CD4-positive, alpha-beta T cell (primary cell): ENCODE results near the gene TUBA8. TPM values are rescaled to one million over a fixed set of nuclear protein-coding genes. Genes with fewer than 3 reads are reported as not detected.
"Not testable (repeated sequence)": the region's sequence is repeated elsewhere in the genome, so short reads cannot be mapped to it uniquely, and the experiment has no call there.

Experiments
- ATAC-seq: fragments of 200-7000 bp; cut with Tn5 transposase; one replicate; pipeline ENCODE4 v1.10.0; 2022; ENCODE audit warnings: mild to moderate bottlenecking; ENCODE audit not compliant: poor library complexity
- CTCF ChIA-PET: fragments of 350-600 bp; sonication (Branson Sonifier 250); formaldehyde crosslinking; loops from one replicate; lab custom pipeline; 2021; ENCODE audit warnings: antibody characterized with exemption, inconsistent platforms; lab: Charles Lee
- POLR2A ChIA-PET: fragments of 350-600 bp; sonication (Branson Sonifier 250); formaldehyde crosslinking; loops from one replicate; lab custom pipeline; 2021; ENCODE audit warnings: antibody characterized with exemption, inconsistent platforms; lab: Charles Lee
- DNase-seq, 14 experiments: peaks; one replicate each; pipeline ENCODE4 v3.0.0-alpha.2; 2013 to 2020; ENCODE audit warnings: mixed read lengths in 2 of 14
- H3K27ac ChIP-seq, 2 donors: one replicate each; pipeline versions ENCODE4 v1.5.1 to v1.7.0; 2013; ENCODE audit warnings: low read length in 2 of 2, low read depth in 1 of 2, mild to moderate bottlenecking in 1 of 2
- H3K27me3 ChIP-seq, 2 experiments: 1 replicate in 1 of 2; 2 replicates in 1 of 2; pipeline versions ENCODE4 v1.6.1 to v1.7.0; 2013; ENCODE audit warnings: low read length in 2 of 2, control low read depth in 1 of 2, mild to moderate bottlenecking in 1 of 2, moderate library complexity in 1 of 2; ENCODE audit not compliant: insufficient read depth in 2 of 2, control insufficient read depth in 1 of 2
- H3K36me3 ChIP-seq: one replicate; pipeline ENCODE4 v1.6.1; 2013; ENCODE audit warnings: low read length, control low read depth; ENCODE audit not compliant: insufficient read depth
- H3K4me1 ChIP-seq: one replicate; pipeline ENCODE4 v1.6.1; 2013; ENCODE audit warnings: low read length, control low read depth; ENCODE audit not compliant: insufficient read depth
- H3K4me3 ChIP-seq: one replicate; pipeline ENCODE4 v1.5.1; 2013; ENCODE audit warnings: mild to moderate bottlenecking, low read length, moderate library complexity
- H3K9me3 ChIP-seq, 2 experiments: 1 replicate in 1 of 2; 2 replicates in 1 of 2; pipeline versions ENCODE4 v1.6.1 to v1.7.0; 2013; ENCODE audit warnings: low read length in 2 of 2, mild to moderate bottlenecking in 2 of 2, control low read depth in 1 of 2, moderate library complexity in 1 of 2; ENCODE audit not compliant: control insufficient read depth in 1 of 2, insufficient read depth in 1 of 2
- H3K27ac Mint-ChIP-seq: one replicate; pipeline ENCODE4 v1.8.0; 2020; ENCODE audit warnings: mixed read lengths
- H3K27me3 Mint-ChIP-seq: one replicate; pipeline ENCODE4 v1.8.0; 2021; ENCODE audit warnings: mixed read lengths
- H3K36me3 Mint-ChIP-seq: one replicate; pipeline ENCODE4 v1.8.0; 2021; ENCODE audit warnings: low read depth, mixed read lengths
- H3K4me1 Mint-ChIP-seq: one replicate; pipeline ENCODE4 v1.8.0; 2021; ENCODE audit warnings: low read depth, mixed read lengths
- H3K4me3 Mint-ChIP-seq: one replicate; pipeline ENCODE4 v1.8.0; 2020; ENCODE audit warnings: mild to moderate bottlenecking, mixed read lengths
- H3K9me3 Mint-ChIP-seq: one replicate; pipeline ENCODE4 v1.8.0; 2020; ENCODE audit warnings: mixed read lengths
- CTCF ChIP-seq: fragments of 200-600 bp; IDR thresholded peaks from one replicate; pipeline ENCODE4 v1.8.0; 2022; ENCODE audit warnings: antibody characterized with exemption, mild to moderate bottlenecking
- intact Hi-C, 2 experiments: fragments of 100-400 bp; cut with DNase I in 1 of 2; cut with micrococcal nuclease in 1 of 2; formaldehyde crosslinking; loops; one replicate each; pipeline versions ENCODE4 v1.15.1 to v1.9.0; 2023 to 2025; cut with DNase I, micrococcal nuclease
- total RNA-seq, 174 experiments: library from RNA in 2 of 174; stranded (reverse) in 2 of 174; gene quantifications; one replicate each; pipeline ENCODE4 v1.2.3 and lab custom pipeline; 2021 to 2026

TUBA8 gene
- total RNA-seq, 2 experiments from 2014 or later = 0.47 to 1.1 TPM

DNA sequence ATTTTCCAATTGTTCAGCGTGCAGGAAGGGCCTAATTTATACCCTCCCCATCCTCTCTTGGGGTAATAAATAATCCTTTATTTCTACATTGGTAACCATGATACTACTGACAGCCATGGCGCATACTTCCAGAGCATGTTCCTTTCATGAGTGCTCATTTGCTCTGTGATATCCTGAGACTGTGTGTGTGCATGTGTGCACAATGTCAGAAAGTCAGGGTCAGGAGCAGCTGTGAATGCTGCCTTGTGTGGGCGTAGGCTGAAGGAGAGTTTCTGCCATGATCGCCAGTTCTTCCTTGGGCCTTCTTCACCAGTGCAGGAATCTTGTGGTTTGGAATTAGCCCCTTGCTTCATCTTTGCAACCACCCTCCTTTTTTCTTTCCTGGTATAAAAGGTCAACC, 10.2 kb downstream of the TUBA8 start:
- Mint-ChIP-seq H3K27ac (no peak overlapping the region), H3K27me3 (no peaks in the 10 kb centered on the region), H3K9me3 (no peaks in the 10 kb centered on the region), H3K4me1 (peaks cover 4% of the 10 kb centered on the region), H3K36me3 (no peaks in the 10 kb centered on the region), H3K4me3 (no peak overlapping the region)
- Histone ChIP-seq H3K27me3 (no peaks in the 10 kb centered on the region), H3K27ac (no peak overlapping the region), H3K4me1 (peaks cover 3% of the 10 kb centered on the region), H3K9me3 (no peaks in the 10 kb centered on the region), H3K36me3 (no peaks in the 10 kb centered on the region), H3K4me3 (no peak overlapping the region)
- ATAC-seq (no peak), DNase-seq (no peak)
- ChIA-PET CTCF (no interaction called here), POLR2A (no interaction called here)
- no peak for TF ChIP-seq CTCF
- intact Hi-C loops = no loop called here

- peaks cover 3% of the 10 kb centered on the region for H3K4me1 ChIP-seq
- H3K4me3 Mint-ChIP-seq = no peak overlapping the region
- H3K4me3 ChIP-seq = no peak overlapping the region
- no peaks in the 10 kb centered on the region for H3K27me3 ChIP-seq
- no peak overlapping the region for H3K27ac ChIP-seq
- H3K9me3 ChIP-seq = no peaks in the 10 kb centered on the region
- intact Hi-C loops = no loop called here
- DNase-seq (no peak), ATAC-seq (no peak)
- H3K27me3 Mint-ChIP-seq = no peaks in the 10 kb centered on the region
- ChIA-PET POLR2A (no interaction called here), CTCF (no interaction called here)
- no peaks in the 10 kb centered on the region for H3K36me3 ChIP-seq
- H3K9me3 Mint-ChIP-seq = no peaks in the 10 kb centered on the region
- peaks cover under 1% of the 10 kb centered on the region for H3K36me3 Mint-ChIP-seq
- H3K4me1 Mint-ChIP-seq = peaks cover 4% of the 10 kb centered on the region
- H3K27ac Mint-ChIP-seq = no peak overlapping the region
- no peak for TF ChIP-seq CTCF
Measured at GRCh38 chr22:18121506-18121905, 10.9 kb downstream of the TUBA8 start.

- Mint-ChIP-seq H3K4me3 (no peak overlapping the region), H3K27me3 (no peaks in the 10 kb centered on the region), H3K4me1 (peaks cover 4% of the 10 kb centered on the region), H3K27ac (no peak overlapping the region), H3K36me3 (peaks cover 4% of the 10 kb centered on the region), H3K9me3 (no peaks in the 10 kb centered on the region)
- DNase-seq (no peak), ATAC-seq (no peak)
- H3K27me3 ChIP-seq = no peaks in the 10 kb centered on the region
- H3K4me3 ChIP-seq = no peak overlapping the region
- TF ChIP-seq CTCF = no peak
- intact Hi-C loops = no loop called here
- CTCF ChIA-PET = no interaction called here
- POLR2A ChIA-PET = no interaction called here
- no peak overlapping the region for H3K27ac ChIP-seq
- H3K4me1 ChIP-seq = peaks cover 3% of the 10 kb centered on the region
- no peaks in the 10 kb centered on the region for H3K36me3 ChIP-seq
- no peaks in the 10 kb centered on the region for H3K9me3 ChIP-seq
Measured at GRCh38 chr22:18121954-18122554, 11.4 kb downstream of the TUBA8 start.

GRCh38 chr22:18123476-18124025, 12.9 kb downstream of the TUBA8 start:
- H3K9me3 ChIP-seq, POLR2A ChIA-PET, H3K36me3 ChIP-seq, H3K4me3 ChIP-seq, intact Hi-C loops, H3K36me3 Mint-ChIP-seq, H3K4me3 Mint-ChIP-seq, H3K9me3 Mint-ChIP-seq, CTCF ChIA-PET, DNase-seq, ATAC-seq, H3K4me1 ChIP-seq, H3K27me3 ChIP-seq, H3K27me3 Mint-ChIP-seq, H3K27ac ChIP-seq, H3K4me1 Mint-ChIP-seq, H3K27ac Mint-ChIP-seq: not testable (repeated sequence)
